ENCODE data around the gene ARL2.

DNA sequence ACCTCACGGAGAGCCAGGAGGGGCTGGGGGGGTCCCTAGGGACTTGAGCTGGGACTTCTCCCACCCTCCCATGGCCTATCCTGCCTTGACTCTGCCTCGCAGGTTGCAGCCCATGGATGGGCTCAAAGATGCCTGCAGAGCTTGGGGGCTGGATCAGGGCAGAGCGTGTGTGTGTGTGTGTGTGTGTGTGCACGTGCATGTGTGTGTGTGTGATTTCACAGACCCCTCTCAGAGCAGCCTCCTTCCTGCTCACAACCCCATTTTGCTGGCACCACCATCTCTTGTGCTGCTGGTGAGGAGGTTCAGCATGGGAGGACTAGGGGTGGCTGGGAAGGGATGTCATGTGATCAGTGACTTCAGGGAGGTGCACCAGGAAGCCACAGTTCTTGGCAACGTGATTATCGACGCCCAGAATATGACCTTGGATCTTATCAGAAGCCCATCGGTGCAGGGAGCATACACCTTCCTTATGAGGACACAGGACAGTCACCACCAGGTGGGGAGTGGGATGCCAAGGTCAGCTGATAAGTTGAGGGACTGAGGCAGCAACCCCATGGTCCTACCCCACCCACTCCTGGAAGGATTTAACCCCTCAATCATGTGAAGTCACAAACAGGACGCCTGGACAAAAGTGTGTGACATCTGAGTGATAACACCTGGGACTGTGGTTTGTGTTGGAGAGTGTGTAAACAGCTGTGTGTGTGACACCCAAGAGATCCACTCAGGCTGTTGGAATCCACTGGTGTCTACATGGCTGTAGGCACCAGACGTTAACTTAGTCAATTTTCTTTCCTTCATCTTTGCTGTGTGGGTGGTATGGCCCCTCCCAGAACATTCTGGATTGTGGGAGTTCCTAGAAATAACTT lies 46.2 kb downstream of the ARL2 start:
- TF ChIP-seq, protein P1, sequence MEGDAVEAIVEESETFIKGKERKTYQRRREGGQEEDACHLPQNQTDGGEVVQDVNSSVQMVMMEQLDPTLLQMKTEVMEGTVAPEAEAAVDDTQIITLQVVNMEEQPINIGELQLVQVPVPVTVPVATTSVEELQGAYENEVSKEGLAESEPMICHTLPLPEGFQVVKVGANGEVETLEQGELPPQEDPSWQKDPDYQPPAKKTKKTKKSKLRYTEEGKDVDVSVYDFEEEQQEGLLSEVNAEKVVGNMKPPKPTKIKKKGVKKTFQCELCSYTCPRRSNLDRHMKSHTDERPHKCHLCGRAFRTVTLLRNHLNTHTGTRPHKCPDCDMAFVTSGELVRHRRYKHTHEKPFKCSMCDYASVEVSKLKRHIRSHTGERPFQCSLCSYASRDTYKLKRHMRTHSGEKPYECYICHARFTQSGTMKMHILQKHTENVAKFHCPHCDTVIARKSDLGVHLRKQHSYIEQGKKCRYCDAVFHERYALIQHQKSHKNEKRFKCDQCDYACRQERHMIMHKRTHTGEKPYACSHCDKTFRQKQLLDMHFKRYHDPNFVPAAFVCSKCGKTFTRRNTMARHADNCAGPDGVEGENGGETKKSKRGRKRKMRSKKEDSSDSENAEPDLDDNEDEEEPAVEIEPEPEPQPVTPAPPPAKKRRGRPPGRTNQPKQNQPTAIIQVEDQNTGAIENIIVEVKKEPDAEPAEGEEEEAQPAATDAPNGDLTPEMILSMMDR (IDR thresholded peaks at IDR 0.05 in 4 of 5, conservative IDR thresholded peaks at IDR 0.05 in 1 of 5) = no peak
- TF ChIP-seq POLR2A (IDR thresholded peaks at IDR 0.05) = no peak
